Astrocyte of the cerebellum (primary cell): ENCODE results near the gene C10orf120.

Experiments used
- DNase-seq: peaks from one replicate; pipeline ENCODE4 v3.0.0-alpha.2; 2011; ENCODE audit warnings: low read depth
- H3K4me3 ChIP-seq: 2 replicates; pipeline ENCODE4 v1.5.1; 2011; ENCODE audit warnings: mild to moderate bottlenecking, low read depth, low read length, moderate library complexity
- CTCF ChIP-seq: IDR thresholded peaks from 2 replicates; pipeline ENCODE4 v1.5.1; 2012; ENCODE audit warnings: low read length, low read depth, moderate library complexity, mild to moderate bottlenecking; ENCODE audit errors: missing control alignments
- in situ Hi-C: cut with HindIII; loops from 2 replicates; pipeline ENCODE4 v1.10.0; 2017; ENCODE audit warnings: low sequenced_read_pairs

The C10orf120 gene

DNA sequence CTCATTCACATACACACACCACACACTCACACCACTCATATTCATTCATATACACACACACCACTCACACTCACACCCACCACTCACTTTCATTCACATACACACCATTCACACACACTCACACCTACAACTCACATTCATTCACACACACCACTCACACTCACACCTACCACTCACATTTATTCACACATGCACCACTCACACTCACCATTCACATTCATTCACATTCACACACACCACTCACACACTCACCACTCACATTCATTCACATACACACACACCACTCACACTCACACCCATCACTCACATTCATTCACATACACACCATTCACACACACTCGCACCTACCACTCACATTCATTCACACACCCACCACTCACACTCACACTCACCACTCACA is 25.4 kb upstream of the C10orf120 start:
- DNase-seq = no peak
- no peak for TF ChIP-seq CTCF
- H3K4me3 ChIP-seq = no peak overlapping the region
- in situ Hi-C loops = no loop called here

DNA sequence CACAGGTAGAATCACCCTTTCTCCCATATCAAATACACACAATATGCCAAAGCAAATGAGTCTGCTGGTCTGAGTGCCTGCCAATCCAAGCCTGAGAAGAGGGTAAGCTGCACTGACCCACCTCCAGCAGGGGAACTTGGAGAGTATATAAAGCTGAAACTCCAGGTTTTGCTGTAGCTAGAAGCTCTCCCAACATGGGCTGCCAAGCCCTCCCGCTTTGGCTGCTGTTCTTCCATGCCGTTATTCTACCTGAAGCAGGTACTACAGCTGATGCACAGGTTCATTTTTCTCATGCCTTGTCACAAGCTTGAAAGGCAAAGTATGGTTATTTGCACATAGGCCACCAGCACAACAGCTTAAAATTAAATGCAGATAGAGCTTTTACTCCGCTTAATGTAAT is 21.5 kb upstream of the C10orf120 start:
- no peak for DNase-seq
- H3K4me3 ChIP-seq = no peak overlapping the region
- in situ Hi-C loops = no loop called here
- no peak for TF ChIP-seq CTCF

DNA sequence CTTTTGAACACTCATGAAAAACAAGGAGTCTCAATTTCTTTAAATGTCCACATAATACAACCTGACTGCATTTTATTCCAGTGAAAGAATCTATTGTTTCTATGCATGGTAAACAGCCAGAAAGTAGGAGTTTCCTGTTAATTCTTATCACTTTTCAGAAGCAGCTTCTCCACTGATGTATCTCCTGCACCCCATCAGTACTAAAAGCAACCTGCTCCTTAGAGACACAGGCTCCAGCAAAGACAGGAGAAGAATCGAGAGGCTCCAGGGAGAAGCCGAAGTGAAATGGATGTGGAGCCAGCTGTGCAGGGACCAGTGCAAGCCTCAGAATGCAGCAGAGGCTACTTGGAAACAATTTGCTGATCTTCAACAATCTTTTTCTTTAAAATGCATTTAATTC is 16.4 kb upstream of the C10orf120 start:
- DNase-seq = no peak
- no peak overlapping the region for H3K4me3 ChIP-seq
- in situ Hi-C loops = no loop called here
- TF ChIP-seq CTCF = no peak

DNA sequence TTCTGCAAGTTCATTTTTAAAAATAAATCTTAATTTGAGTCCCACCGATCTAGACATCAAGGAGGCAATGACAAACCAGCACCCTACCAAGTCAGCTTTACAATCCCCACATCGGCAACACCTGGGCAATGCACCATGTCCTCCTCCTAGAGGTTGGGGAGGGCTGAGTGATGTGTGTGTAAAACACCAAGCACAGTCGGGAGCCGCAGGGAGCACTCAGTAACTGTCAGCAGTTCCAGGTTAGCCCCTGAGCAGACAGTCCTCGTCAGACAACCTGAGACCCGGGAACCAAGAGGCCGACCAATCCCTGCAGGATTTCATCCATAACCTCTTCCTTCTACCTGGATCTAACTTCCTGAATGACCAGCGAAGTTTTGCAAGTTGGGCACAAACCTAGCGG is 15.9 kb upstream of the C10orf120 start:
- no peak for DNase-seq
- TF ChIP-seq CTCF = no peak
- H3K4me3 ChIP-seq = no peak overlapping the region
- in situ Hi-C loops = no loop called here

- no peak for DNase-seq
- no peak overlapping the region for H3K4me3 ChIP-seq
- no peak for TF ChIP-seq CTCF
- in situ Hi-C loops = no loop called here
Measured at GRCh38 chr10:122713091-122713885, 13.6 kb upstream of the C10orf120 start.

DNA sequence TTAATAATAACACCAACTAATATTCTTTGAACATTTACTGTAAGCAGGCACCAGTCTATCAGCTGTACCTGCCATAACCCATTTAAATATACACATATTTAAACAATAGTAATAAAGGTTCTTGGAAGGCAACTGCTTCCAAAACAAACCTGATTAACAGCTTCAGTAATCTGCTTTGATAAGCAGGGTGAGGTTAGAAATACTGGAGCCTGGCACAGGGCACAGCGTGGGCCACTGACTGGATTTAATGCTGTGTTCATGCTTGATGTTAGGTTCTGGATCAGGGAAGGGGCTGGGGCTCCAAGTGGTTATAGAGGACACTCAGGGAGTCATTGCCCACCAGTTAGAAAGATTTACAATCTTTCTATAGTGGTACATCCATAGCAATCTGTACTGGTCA is 10.9 kb upstream of the C10orf120 start:
- H3K4me3 ChIP-seq = no peak overlapping the region
- in situ Hi-C loops = no loop called here
- no peak for DNase-seq
- TF ChIP-seq CTCF = no peak
